ACC112 (cell line): ENCODE data around the gene SPEF2.
"Not testable (repeated sequence)": the region's sequence is repeated elsewhere in the genome, so short reads cannot be mapped to it uniquely, and the experiment has no call there.

Experiments used
- H2AFZ ChIP-seq: fragments of 200-600 bp; sonication (generic); one replicate; pipeline ENCODE4 v1.6.0; 2017; ENCODE audit warnings: antibody characterized with exemption, low read length; ENCODE audit not compliant: unreplicated experiment
- H3K27ac ChIP-seq: fragments of 200-600 bp; sonication (generic); 2 replicates; pipeline ENCODE4 v1.5.1; 2014; ENCODE audit warnings: low read depth, mild to moderate bottlenecking, antibody characterized with exemption, low read length, moderate library complexity
- H3K27me3 ChIP-seq: fragments of 200-600 bp; sonication (generic); 2 replicates; pipeline ENCODE4 v1.6.1; 2014; ENCODE audit warnings: mild to moderate bottlenecking, antibody characterized with exemption, low read length, moderate library complexity, mixed read lengths; ENCODE audit not compliant: insufficient read depth
- H3K36me3 ChIP-seq: fragments of 200-600 bp; sonication (generic); 2 replicates; pipeline ENCODE4 v1.6.1; 2016; ENCODE audit warnings: mild to moderate bottlenecking, antibody characterized with exemption, low read length, moderate library complexity, mixed read lengths; ENCODE audit not compliant: insufficient read depth
- H3K4me1 ChIP-seq: fragments of 200-600 bp; sonication (generic); one replicate; pipeline ENCODE4 v1.6.1; 2016; ENCODE audit warnings: low read length, mixed read lengths; ENCODE audit not compliant: insufficient read depth, unreplicated experiment, control insufficient read depth
- H3K4me3 ChIP-seq: fragments of 200-600 bp; sonication (generic); 2 replicates; pipeline ENCODE4 v1.5.1; 2014; ENCODE audit warnings: mild to moderate bottlenecking, low read depth, low read length
- H3K79me2 ChIP-seq: fragments of 200-600 bp; sonication (generic); one replicate; pipeline ENCODE4 v1.6.0; 2016; ENCODE audit warnings: low read length; ENCODE audit not compliant: control insufficient read depth, unreplicated experiment, insufficient read depth

The SPEF2 gene

DNA sequence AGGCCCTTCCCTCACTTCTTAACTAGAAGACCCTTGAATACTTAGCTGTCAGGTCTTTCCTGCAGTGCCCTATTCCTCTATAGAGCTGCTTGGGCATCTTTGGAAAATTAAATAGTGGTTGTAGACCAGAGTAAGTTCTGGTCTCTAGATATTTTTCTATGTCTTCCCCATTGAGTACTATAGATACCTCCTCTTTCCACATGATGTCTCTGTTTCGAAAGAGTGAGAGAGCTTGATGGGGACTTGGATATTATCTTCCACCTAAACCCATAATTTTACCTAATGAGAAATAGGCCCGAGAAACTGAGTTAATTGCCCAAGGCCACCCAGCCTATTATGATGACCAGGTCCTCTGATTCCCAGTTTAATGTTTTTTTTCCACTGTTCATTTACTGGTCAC is 40.2 kb downstream of the SPEF2 start:
- H3K79me2 ChIP-seq = no peaks in the 10 kb centered on the region
- H3K27ac ChIP-seq = no peak overlapping the region
- no peaks in the 10 kb centered on the region for H3K4me1 ChIP-seq
- H3K36me3 ChIP-seq = no peaks in the 10 kb centered on the region
- no peaks in the 10 kb centered on the region for H3K27me3 ChIP-seq
- no peak overlapping the region for H2AFZ ChIP-seq
- no peak overlapping the region for H3K4me3 ChIP-seq

DNA sequence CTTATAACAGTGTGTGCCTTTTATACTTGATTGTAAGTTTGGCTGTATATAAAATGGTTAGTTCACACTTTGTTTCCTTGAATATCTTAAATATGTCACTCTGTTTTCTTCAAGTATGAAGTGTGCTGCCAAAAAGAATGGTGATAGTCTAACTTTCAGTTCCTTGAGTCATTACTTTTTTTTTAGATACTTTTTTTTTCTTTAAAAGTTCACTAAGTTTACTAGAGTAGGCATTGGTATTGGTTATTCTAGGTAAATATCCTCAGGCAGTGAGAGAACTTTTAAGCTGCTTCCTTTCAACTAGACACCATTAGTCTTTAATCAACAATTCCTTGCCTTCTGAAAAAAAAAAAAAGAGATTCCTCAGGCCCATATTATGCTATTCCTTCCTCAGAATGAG is 41.9 kb downstream of the SPEF2 start:
- no peak overlapping the region for H2AFZ ChIP-seq

DNA sequence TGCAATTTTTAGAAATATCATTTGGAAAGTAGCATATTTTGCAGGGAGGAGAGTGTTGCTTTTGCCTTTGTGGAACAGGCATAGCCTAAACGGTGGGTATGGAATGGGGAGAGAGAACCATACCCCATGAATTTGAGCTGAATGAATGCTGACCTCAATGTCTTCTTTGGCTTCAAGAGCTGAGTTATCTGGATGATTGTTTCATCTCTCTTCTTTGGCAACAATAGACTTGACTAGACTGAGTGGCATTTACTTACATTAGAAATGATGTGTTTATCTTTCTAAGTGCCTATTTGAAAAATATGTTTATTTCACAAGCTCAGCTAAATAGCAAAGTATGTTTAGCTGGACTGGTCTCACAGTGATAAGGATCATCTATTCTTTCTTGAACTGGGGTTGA is 42.8 kb downstream of the SPEF2 start:
- Histone ChIP-seq H3K27ac (no peak overlapping the region), H3K79me2 (no peaks in the 10 kb centered on the region), H3K4me3 (no peak overlapping the region), H3K36me3 (no peaks in the 10 kb centered on the region), H2AFZ (no peak overlapping the region), H3K27me3 (no peaks in the 10 kb centered on the region), H3K4me1 (no peaks in the 10 kb centered on the region)

More for the DNA sequence above, 41.9 kb downstream of the SPEF2 start:
- Histone ChIP-seq H3K27me3 (no peaks in the 10 kb centered on the region), H3K36me3 (no peaks in the 10 kb centered on the region), H3K27ac (no peak overlapping the region), H3K4me3 (no peak overlapping the region), H3K4me1 (no peaks in the 10 kb centered on the region), H3K79me2 (no peaks in the 10 kb centered on the region)

DNA sequence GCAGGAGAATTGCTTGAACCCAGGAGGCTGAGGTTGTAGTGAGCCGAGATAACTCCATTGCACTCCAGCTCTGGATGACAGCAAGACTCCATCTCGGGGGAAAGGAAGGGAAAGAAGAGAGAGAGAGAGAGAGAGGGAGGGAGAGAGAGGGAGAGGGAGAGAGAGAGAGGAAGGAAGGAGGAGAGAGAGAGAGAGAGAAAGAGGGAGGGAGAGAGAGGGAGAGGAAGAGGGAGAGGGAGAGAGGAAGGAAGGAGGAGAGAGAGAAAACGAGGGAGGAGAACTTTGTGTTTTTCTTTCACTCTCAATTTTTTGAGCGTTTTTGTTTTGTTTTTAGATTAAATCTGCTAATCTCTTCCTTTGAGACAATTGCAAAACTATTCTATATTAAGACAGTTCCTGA is 46.9 kb downstream of the SPEF2 start:
- H3K79me2 ChIP-seq = no peaks in the 10 kb centered on the region
- no peaks in the 10 kb centered on the region for H3K4me1 ChIP-seq
- H3K27ac ChIP-seq = no peak overlapping the region
- no peaks in the 10 kb centered on the region for H3K27me3 ChIP-seq
- no peak overlapping the region for H3K4me3 ChIP-seq
- H3K36me3 ChIP-seq = no peaks in the 10 kb centered on the region
- H2AFZ ChIP-seq = no peak overlapping the region

DNA sequence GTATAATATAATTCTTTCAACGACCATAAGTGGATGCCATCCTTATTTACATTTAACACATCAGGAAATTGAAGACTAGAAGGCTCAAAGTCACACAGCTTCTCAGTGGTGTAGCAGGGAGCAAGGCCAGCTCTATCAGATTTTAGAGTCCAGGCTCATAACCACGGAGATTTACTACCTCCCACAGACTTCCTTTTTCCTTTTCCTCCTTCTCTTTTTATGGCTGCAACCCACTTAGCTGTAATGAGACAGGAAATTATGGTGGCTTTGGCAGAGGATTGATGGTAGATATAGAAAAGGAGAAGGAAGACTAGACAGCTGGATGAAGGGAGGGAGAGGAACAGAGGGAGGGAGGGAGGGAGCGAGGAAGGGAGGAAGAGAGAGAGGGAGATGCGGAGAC is 47.4 kb downstream of the SPEF2 start:
- H3K79me2 ChIP-seq = no peaks in the 10 kb centered on the region
- H2AFZ ChIP-seq = no peak overlapping the region

DNA sequence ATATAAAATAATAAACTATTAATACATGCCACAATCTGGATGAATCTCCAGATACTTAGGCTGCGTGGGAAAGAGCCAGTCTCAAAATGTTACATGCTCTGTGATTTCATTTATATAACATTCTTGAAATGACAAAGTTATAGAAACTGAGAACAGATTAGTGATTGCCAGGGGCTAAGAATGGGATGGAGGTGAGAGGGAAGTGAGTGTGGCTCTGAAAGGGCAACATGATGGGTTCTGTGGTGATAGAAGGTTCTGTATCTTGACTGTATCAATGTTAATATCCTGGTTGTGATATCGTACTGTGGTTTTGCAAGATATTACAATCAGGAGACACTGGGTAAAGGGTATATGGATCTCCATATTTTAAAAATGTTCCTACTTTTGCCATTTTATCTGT is 50.7 kb downstream of the SPEF2 start:
- no peak overlapping the region for H3K4me3 ChIP-seq
- H3K27ac ChIP-seq = no peak overlapping the region
- no peaks in the 10 kb centered on the region for H3K27me3 ChIP-seq
- no peaks in the 10 kb centered on the region for H3K79me2 ChIP-seq
- H3K4me1 ChIP-seq = no peaks in the 10 kb centered on the region
- no peaks in the 10 kb centered on the region for H3K36me3 ChIP-seq
- no peak overlapping the region for H2AFZ ChIP-seq

More for the DNA sequence above, 47.4 kb downstream of the SPEF2 start:
- no peak overlapping the region for H3K4me3 ChIP-seq
- H3K27me3 ChIP-seq = no peaks in the 10 kb centered on the region
- no peaks in the 10 kb centered on the region for H3K4me1 ChIP-seq
- no peaks in the 10 kb centered on the region for H3K36me3 ChIP-seq
- no peak overlapping the region for H3K27ac ChIP-seq

DNA sequence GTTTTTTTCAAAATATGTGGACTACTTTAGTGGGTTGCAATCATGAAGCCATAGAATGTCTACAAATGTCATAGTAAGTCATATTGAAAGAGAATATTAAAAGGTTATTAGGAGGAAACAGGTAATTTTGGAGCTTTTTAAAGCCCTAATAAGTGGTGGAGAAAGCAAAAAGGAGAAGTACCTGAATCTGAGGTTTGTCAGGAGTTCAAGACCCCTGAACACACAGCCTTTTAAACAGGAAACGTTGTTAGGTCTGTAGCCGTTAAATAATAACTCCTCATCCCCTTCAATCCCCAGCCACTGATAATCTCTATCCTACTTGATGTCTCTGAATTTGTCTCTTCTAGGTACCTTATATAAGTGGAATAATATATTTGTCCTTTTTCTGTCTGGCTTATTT is 51.1 kb downstream of the SPEF2 start:
- Histone ChIP-seq H2AFZ (no peak overlapping the region), H3K27me3 (no peaks in the 10 kb centered on the region), H3K4me3 (no peak overlapping the region), H3K79me2 (no peaks in the 10 kb centered on the region), H3K4me1 (no peaks in the 10 kb centered on the region), H3K36me3 (no peaks in the 10 kb centered on the region), H3K27ac (no peak overlapping the region)

DNA sequence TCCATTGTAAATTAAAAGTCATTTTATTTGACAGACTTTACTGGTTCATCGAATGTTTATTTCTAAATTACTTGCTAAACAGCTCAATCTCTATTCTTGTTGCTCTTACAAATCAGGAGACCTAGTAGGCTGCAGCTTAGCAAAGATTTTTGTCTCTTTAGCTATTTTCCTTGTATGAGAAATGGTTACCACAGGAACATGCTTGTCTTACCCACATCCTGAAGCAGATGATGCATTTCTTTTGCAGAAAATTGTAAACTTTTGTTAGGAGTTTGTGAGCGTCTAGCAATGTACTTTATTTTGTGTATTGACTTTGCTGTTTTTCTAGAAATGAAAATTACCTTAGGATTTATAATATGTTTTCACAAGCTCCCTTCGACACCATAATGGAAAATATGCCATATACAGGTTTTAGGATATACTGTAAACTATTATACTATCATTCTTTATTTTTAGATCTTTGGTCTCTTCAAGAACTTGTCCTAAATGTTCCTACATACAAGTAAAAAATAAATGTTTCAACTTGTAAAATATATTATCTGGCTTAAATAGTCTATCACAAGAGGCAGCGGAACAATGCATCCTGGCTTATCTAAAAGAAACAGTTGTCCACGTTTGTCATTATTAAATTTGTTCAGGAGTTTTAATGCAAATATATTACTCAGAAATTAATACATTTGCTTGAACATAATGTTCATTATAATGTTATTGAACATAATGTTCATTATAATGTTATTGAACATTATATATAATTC is 54.1 kb downstream of the SPEF2 start:
- Histone ChIP-seq H2AFZ (no peak overlapping the region), H3K27me3 (no peaks in the 10 kb centered on the region), H3K4me3 (no peak overlapping the region), H3K27ac (no peak overlapping the region), H3K79me2 (no peaks in the 10 kb centered on the region), H3K4me1 (no peaks in the 10 kb centered on the region), H3K36me3 (no peaks in the 10 kb centered on the region)

DNA sequence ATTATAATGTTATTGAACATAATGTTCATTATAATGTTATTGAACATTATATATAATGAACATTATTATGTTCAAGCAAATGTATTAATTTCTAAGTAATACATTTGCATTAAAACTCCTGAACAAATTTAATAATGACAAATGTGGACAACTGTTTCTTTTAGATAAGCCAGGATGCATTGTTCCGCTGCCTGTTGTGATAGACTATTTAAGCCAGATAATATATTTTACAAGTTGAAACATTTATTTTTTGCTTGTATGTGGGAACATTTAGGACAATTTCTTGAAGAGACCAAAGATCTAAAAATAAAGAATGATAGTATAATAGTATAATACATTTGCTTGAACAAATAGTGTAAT is 54.6 kb downstream of the SPEF2 start:
- H3K27ac ChIP-seq, H3K4me3 ChIP-seq, H3K79me2 ChIP-seq, H2AFZ ChIP-seq, H3K27me3 ChIP-seq, H3K4me1 ChIP-seq, H3K36me3 ChIP-seq: not testable (repeated sequence)

DNA sequence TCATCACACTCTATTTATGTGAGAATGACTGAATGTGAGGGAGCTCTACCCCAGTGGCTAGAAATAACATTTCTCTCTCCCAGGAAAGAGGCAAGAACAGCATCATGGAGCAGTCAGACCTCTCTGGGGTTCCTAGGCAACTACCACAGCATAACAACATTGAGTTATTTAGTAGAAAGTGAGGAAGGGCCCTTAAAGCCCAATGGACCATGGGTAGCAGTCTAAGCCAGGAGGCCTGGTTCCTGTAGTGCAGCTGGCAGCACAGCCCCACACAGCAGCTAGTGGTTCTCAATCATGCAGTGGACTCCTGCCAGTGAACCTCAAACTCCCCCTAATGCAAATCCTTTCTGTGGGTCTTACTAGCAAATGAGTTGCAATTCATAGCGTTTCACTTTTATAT is 55.3 kb downstream of the SPEF2 start:
- Histone ChIP-seq H3K27ac (no peak overlapping the region), H3K36me3 (no peaks in the 10 kb centered on the region), H3K79me2 (no peaks in the 10 kb centered on the region), H3K27me3 (no peaks in the 10 kb centered on the region), H3K4me3 (no peak overlapping the region), H3K4me1 (no peaks in the 10 kb centered on the region), H2AFZ (no peak overlapping the region)

DNA sequence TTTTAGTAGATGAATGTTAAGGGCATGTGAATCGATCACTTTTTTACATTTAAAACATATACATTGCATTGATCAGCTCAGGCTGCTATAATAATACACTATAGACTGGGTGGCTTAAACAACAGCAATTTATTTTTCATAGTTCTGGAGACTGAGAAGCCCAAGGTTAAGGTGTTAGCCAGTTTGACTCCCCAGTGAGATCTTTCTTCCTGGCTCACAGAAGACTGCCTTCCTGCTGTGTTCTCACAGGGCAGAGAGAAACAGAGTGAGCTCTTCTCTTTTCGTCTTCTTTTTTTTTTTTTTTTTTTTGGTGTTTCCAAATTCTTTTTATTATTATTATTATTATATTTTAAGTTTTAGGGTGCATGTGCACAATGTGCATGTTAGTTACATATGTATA is 56.4 kb downstream of the SPEF2 start:
- H3K4me3 ChIP-seq = no peak overlapping the region
- H3K4me1 ChIP-seq = no peaks in the 10 kb centered on the region
- H3K79me2 ChIP-seq = no peaks in the 10 kb centered on the region
- H3K27me3 ChIP-seq = no peaks in the 10 kb centered on the region
- H3K27ac ChIP-seq = no peak overlapping the region
- no peak overlapping the region for H2AFZ ChIP-seq
- no peaks in the 10 kb centered on the region for H3K36me3 ChIP-seq
